MCF 10A (cell line): Measurements from ENCODE around the gene MIS18BP1. TPM values are rescaled to one million over a fixed set of nuclear protein-coding genes. Genes with fewer than 3 reads are reported as not detected.
A peak's percentile ranks its signal among the peaks of the same experiment; 100 is the strongest.
"Not testable (repeated sequence)": the region's sequence is repeated elsewhere in the genome, so short reads cannot be mapped to it uniquely, and the experiment has no call there.

Experiments used
- BruUV-seq: library from RNA; stranded (reverse); fragments of 400-500 nt; replicated peaks from 2 replicates; lab custom pipeline; 2021; lab: Mats Ljungman, UMichigan
- CTCF ChIA-PET: fragments of 300-600 bp; sonication (Branson Sonifier 250); formaldehyde crosslinking; extraction: SDS; loops from one replicate; lab custom pipeline; 2021; ENCODE audit warnings: antibody characterized with exemption, inconsistent platforms; lab: Yijun Ruan, JAX
- POLR2A ChIA-PET: fragments of 300-600, 350-650 bp; sonication (Branson Sonifier 250); formaldehyde crosslinking; extraction: SDS; loops from one replicate; lab custom pipeline; 2020; ENCODE audit warnings: antibody characterized with exemption, inconsistent platforms; lab: Yijun Ruan, JAX
- DNase-seq: peaks from one replicate; pipeline ENCODE4 v3.0.0-alpha.2; 2018; ENCODE audit not compliant: unreplicated experiment
- H3K27ac Mint-ChIP-seq: one replicate; pipeline ENCODE4 v1.8.0; 2022; ENCODE audit warnings: mild to moderate bottlenecking, low read depth, mixed read lengths; ENCODE audit not compliant: unreplicated experiment
- H3K27me3 Mint-ChIP-seq: one replicate; pipeline ENCODE4 v1.8.0; 2022; ENCODE audit warnings: mixed read lengths; ENCODE audit not compliant: insufficient read depth, unreplicated experiment
- H3K36me3 Mint-ChIP-seq: one replicate; pipeline ENCODE4 v1.8.0; 2022; ENCODE audit warnings: mild to moderate bottlenecking, moderate library complexity, mixed read lengths; ENCODE audit not compliant: insufficient read depth, unreplicated experiment
- H3K4me1 Mint-ChIP-seq: one replicate; pipeline ENCODE4 v1.8.0; 2022; ENCODE audit warnings: mixed read lengths; ENCODE audit not compliant: insufficient read depth, unreplicated experiment
- H3K4me3 Mint-ChIP-seq: one replicate; pipeline ENCODE4 v1.8.0; 2022; ENCODE audit warnings: mild to moderate bottlenecking, moderate library complexity, mixed read lengths; ENCODE audit not compliant: unreplicated experiment
- H3K9me3 Mint-ChIP-seq: one replicate; pipeline ENCODE4 v1.8.0; 2022; ENCODE audit warnings: mixed read lengths; ENCODE audit not compliant: unreplicated experiment
- CTCF ChIP-seq: fragments of 200-600 bp; IDR thresholded peaks from one replicate; pipeline ENCODE4 v1.8.0; 2022; ENCODE audit warnings: antibody characterized with exemption, mild to moderate bottlenecking; ENCODE audit not compliant: unreplicated experiment
- intact Hi-C: fragments of 100-400 bp; cut with micrococcal nuclease; formaldehyde crosslinking; loops from 2 replicates; pipeline ENCODE4 v1.14.1; 2022
- total RNA-seq: library from RNA; stranded (reverse); gene quantifications from 2 replicates; pipeline ENCODE4 v1.2.3, GENCODE V29; 2022

Gene MIS18BP1
- total RNA-seq, 1 experiment from 2014 or later, result 31.6 TPM

- TF ChIP-seq CTCF, result peak; percentile 7
- intact Hi-C loops, result loop anchor here (2.0 kb wide), 1 partner anchor 239 kb away; no protein-coding TSS in a partner anchor
- DNase-seq, result peak; percentile 23
- CTCF ChIA-PET, result interaction anchor here (1.1 kb wide), 1 partner anchor 13 kb away, joined by 3 read pairs; no protein-coding TSS in a partner anchor
- Mint-ChIP-seq H3K27me3 (no peaks in the 10 kb centered on the region), H3K9me3 (no peaks in the 10 kb centered on the region), H3K27ac (no peak overlapping the region), H3K4me1 (no peaks in the 10 kb centered on the region), H3K36me3 (no peaks in the 10 kb centered on the region), H3K4me3 (no peak overlapping the region)
- POLR2A ChIA-PET, result no interaction called here
- BruUV-seq, result no TSS peak
Measured at GRCh38 chr14:45287610-45288009, 34.6 kb upstream of the MIS18BP1 start.

DNA sequence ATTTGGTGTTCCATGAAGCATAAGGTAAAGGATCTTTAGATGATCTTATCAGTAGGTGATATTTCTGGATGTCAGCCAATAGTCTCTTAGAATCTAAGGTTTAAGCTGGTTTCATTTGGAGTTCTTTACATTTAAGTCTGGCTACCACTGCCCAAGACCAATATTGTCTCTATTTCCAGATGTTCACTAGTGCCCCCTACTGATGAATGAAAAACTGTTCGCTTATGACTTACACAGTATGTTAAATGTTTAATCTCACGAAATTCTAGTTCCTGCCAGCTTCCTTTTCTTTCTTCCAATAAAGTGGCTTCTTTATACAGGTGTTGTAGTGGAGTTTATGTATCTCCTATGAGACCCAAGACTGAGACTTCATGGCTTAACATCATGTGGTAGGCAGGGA is 31.8 kb upstream of the MIS18BP1 start:
- Mint-ChIP-seq H3K9me3 (peaks cover 13% of the 10 kb centered on the region), H3K36me3 (no peaks in the 10 kb centered on the region), H3K27ac (no peak overlapping the region), H3K4me1 (no peaks in the 10 kb centered on the region), H3K27me3 (no peaks in the 10 kb centered on the region), H3K4me3 (no peak overlapping the region)
- POLR2A ChIA-PET, result interaction anchor here (0.9 kb wide), 1 partner anchor 16 kb away, joined by 3 read pairs; no protein-coding TSS in a partner anchor
- DNase-seq, result no peak
- intact Hi-C loops, result no loop called here
- TF ChIP-seq CTCF, result no peak
- CTCF ChIA-PET, result interaction anchor here (0.6 to 1.8 kb wide), 5 partner anchors 9 to 102 kb away, joined by 3 to 10 read pairs (median 3); no protein-coding TSS in a partner anchor
- BruUV-seq, result no TSS peak

GRCh38 chr14:45281731-45282400 is 28.9 kb upstream of the MIS18BP1 start:
- H3K27ac Mint-ChIP-seq, intact Hi-C loops, H3K4me3 Mint-ChIP-seq, H3K4me1 Mint-ChIP-seq, BruUV-seq, H3K36me3 Mint-ChIP-seq, CTCF ChIA-PET, H3K27me3 Mint-ChIP-seq: not testable (repeated sequence)
- POLR2A ChIA-PET, result interaction anchor here (1.1 kb wide), 1 partner anchor 368 kb away, joined by 5 read pairs; no protein-coding TSS in a partner anchor
- H3K9me3 Mint-ChIP-seq, result peaks cover 13% of the 10 kb centered on the region
- DNase-seq, result peak; percentile 4

- Mint-ChIP-seq H3K27me3 (no peaks in the 10 kb centered on the region), H3K9me3 (no peaks in the 10 kb centered on the region), H3K27ac (no peak overlapping the region), H3K4me3 (no peak overlapping the region), H3K36me3 (peaks cover 8% of the 10 kb centered on the region), H3K4me1 (no peaks in the 10 kb centered on the region)
- DNase-seq, result no peak
- no peak for TF ChIP-seq CTCF
- BruUV-seq, result no TSS peak
- intact Hi-C loops, result no loop called here
- CTCF ChIA-PET, result interaction anchor here (0.5 to 8.8 kb wide), 4 partner anchors 44 to 359 kb away, joined by 3 to 136 read pairs (median 4); no protein-coding TSS in a partner anchor
- POLR2A ChIA-PET, result interaction anchor here (1.2 kb wide), 1 partner anchor 187 kb away, joined by 3 read pairs; no protein-coding TSS in a partner anchor
Measured at GRCh38 chr14:45271858-45272537, 19.0 kb upstream of the MIS18BP1 start.
